Heart left ventricle (tissue), 16 donors: ENCODE measurements around the gene NPAS1. TPM values are rescaled to one million over a fixed set of nuclear protein-coding genes. Genes with fewer than 3 reads are reported as not detected.
A peak's percentile ranks its signal among the peaks of the same experiment; 100 is the strongest.

Experiments
- ATAC-seq, 4 donors: fragments of 200-7000 bp; cut with Tn5 transposase; one replicate each; pipeline ENCODE4 v1.9.1; 2020 to 2022; ENCODE audit warnings: moderate library complexity in 4 of 4, mild to moderate bottlenecking in 3 of 4, moderate number of reproducible peaks in 1 of 4
- DNase-seq, 5 donors: peaks; one replicate each; pipeline ENCODE4 v3.0.0-alpha.2; 2020
- H3K27ac ChIP-seq, 12 donors: fragments of 200-600 bp; sonication (generic) in 4 of 12; one replicate each; pipeline versions ENCODE4 v1.5.0 to v1.8.0; 2016 to 2022; ENCODE audit warnings: mild to moderate bottlenecking in 2 of 12
- H3K27me3 ChIP-seq, 9 donors: fragments of 200-600 bp; sonication (generic) in 2 of 9; one replicate each; pipeline versions ENCODE4 v1.5.1 to v1.8.0; 2016 to 2022; ENCODE audit warnings: mild to moderate bottlenecking in 3 of 9
- H3K36me3 ChIP-seq, 9 donors: fragments of 200-600 bp; sonication (generic) in 2 of 9; one replicate each; pipeline versions ENCODE4 v1.5.0 to v1.8.0; 2018 to 2022; ENCODE audit warnings: mild to moderate bottlenecking in 2 of 9
- H3K4me1 ChIP-seq, 12 donors: fragments of 200-600 bp; sonication (generic) in 4 of 12; one replicate each; pipeline versions ENCODE4 v1.5.0 to v1.8.0; 2016 to 2022; ENCODE audit warnings: mild to moderate bottlenecking in 3 of 12
- H3K4me3 ChIP-seq, 12 donors: fragments of 200-600 bp; sonication (generic) in 4 of 12; one replicate each; pipeline versions ENCODE4 v1.5.0 to v1.8.0; 2017 to 2022; ENCODE audit warnings: mild to moderate bottlenecking in 9 of 12, moderate library complexity in 4 of 12
- H3K9me3 ChIP-seq, 12 donors: fragments of 200-600 bp; sonication (generic) in 4 of 12; one replicate each; pipeline versions ENCODE4 v1.5.0 to v1.8.0; 2016 to 2022; ENCODE audit warnings: mild to moderate bottlenecking in 1 of 12
- POLR2A ChIP-seq, 2 donors: fragments of 450-650 bp; IDR thresholded peaks; one replicate each; pipeline ENCODE4 v1.6.1; 2017; ENCODE audit warnings: antibody characterized with exemption in 2 of 2, mild to moderate bottlenecking in 2 of 2, moderate library complexity in 2 of 2
- WGBS, 4 donors: extraction: QIAGEN DNeasy Blood & Tissue Kit in 2 of 4; methylation state at CpG; one replicate each; pipeline versions ENCODE4 v1.1.5 to v1.1.7; 2013 to 2018; 5-methylcytosine and 5-hydroxymethylcytosine counted together
- intact Hi-C, 10 donors: fragments of 100-400 bp; cut with DNase I; formaldehyde crosslinking; loops; one replicate each; pipeline versions ENCODE4 v1.11.1 to v1.14.2; 2022
- long read RNA-seq, 3 donors: library from polyadenylated mRNA; unstranded; transcript quantifications; one replicate each; pipeline ENCODE4 v2.0.0, GENCODE V29; 2020 to 2021
- polyA plus RNA-seq, 2 donors: library from polyadenylated mRNA; stranded (reverse); fragments of 200-250 nt; gene quantifications; one replicate each; pipeline ENCODE4 v1.2.3, GENCODE V29; 2013
- total RNA-seq, 9 donors: library from RNA; depleted of rRNA in 2 of 9; stranded (reverse); fragments of >200 nt in 2 of 9; fragmentation: NEBNext Ultra II Directional in 3 of 9; extraction: Animal tissue kit (Norgen Biotek cat#: 25700) in 3 of 9; gene quantifications; one replicate each; pipeline versions ENCODE4 v1.1.0 to v1.2.4, GENCODE V29; 2016 to 2023
- TF ChIP-seq, protein P1 (sequence below), 12 donors: fragments of 200-600 bp; sonication (generic) in 4 of 12; IDR thresholded peaks; one replicate each; pipeline versions ENCODE4 v1.5.0 to v1.8.0; 2018 to 2022; ENCODE audit warnings: antibody characterized with exemption in 12 of 12, mild to moderate bottlenecking in 5 of 12
- donor health status: ischemic (EF 13 %, LVEDD 7.1; RV severe dilation, severe dysfunction).
- donor health status: healthy with polysubstance abuse.
- donor health status: DM: no; HTN: yes; CAD: no.
- donor health status: DM: no; HTN: no; CAD: no.
- donor health status: ischemic (EF 25% LVEDD 6.9; RV normal size, moderate dysfunction).
- donor health status: ischemic (EF 25% LVEDD 5.7; RV mildly dilated, moderate dysfunction).
- donor health status: healthy.
- donor health status: DM: yes; HTN: yes; CAD: no.
- donor health status: ischemic (EF 35%, LVEDD 5.7; RV mildly dilated, moderate dysfunction).
- donor health status: nonischemic (EF 11% LVEDD 7.7; RV severe dilation, severe dysfunction).
- donor health status: DM: yes; HTN: yes; CAD: no.
- donor health status: PGD.
- donor health status: ischemic (EF 29% LVEDD 5.4; RV normal size, mild dysfunction).
- donor health status: nonischemic (EF 23%, LVEDD 6.1; RV moderate dilation, normal function).

NPAS1 gene, protein sequence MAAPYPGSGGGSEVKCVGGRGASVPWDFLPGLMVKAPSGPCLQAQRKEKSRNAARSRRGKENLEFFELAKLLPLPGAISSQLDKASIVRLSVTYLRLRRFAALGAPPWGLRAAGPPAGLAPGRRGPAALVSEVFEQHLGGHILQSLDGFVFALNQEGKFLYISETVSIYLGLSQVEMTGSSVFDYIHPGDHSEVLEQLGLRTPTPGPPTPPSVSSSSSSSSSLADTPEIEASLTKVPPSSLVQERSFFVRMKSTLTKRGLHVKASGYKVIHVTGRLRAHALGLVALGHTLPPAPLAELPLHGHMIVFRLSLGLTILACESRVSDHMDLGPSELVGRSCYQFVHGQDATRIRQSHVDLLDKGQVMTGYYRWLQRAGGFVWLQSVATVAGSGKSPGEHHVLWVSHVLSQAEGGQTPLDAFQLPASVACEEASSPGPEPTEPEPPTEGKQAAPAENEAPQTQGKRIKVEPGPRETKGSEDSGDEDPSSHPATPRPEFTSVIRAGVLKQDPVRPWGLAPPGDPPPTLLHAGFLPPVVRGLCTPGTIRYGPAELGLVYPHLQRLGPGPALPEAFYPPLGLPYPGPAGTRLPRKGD
- total RNA-seq: 1 to 10 TPM in 2 of 9 donors, under 1 TPM in 6, not detected in 1; 0.16 to 1.3 (median 0.53) TPM
- 1 to 10 TPM; 1.2 to 1.3 TPM for polyA plus RNA-seq
- long read RNA-seq, donor 1, partial matches to known transcripts: 0 of 2 reads
- long read RNA-seq, donor 1, other reads (novel, unspliced or antisense): 2 of 2 reads
- long read RNA-seq, donor 2: 0 reads
- long read RNA-seq, donor 3: 0 reads

DNA sequence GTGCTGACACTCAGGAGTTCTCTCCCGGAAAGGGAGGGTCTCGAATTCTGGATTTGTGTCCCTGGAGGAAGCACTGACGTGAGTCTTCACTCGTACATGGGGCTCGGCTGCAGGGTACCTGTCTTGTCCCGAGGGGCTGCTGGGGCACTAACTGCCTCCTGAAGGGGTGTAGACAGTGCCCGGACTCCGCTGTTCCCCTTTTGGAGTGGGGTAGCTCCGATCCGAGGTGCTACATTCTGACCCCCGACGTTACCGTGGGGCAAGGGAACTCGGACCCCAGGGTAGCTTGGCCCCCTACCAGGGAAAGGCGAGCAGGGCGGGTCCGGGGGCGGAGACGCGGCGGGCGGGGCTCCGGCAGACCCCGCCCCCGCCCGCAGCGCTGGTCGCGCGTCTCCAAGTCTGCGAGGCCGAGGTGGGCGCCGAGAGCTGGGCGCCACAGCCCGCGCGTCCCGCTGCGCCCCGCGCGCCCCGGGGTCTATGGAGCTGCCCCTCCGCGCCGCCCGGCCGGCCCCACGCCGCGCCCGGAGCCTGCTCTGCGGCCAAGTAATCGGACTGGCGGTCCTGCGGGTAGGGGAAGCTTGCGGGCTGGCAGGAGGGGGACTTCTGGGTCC lies at the start of gene NPAS1:
TSS of gene NPAS1 (plus strand) at position 407 of the 611 bp plus-strand sequence. CDS start 1,211 bp downstream, outside the sequence.
- Histone ChIP-seq H3K27ac (no peak within 1 kb of the TSS), H3K9me3 (no peaks in the 10 kb centered on the region), H3K27me3 (peaks cover 31 to 62% (median 47%) of the 10 kb centered on the region in 9 donors), H3K36me3 (no peaks in the 10 kb centered on the region), H3K4me1 (peaks cover 3 to 39% (median 16%) of the 10 kb centered on the region in 12 donors), H3K4me3 (peak within 1 kb of the TSS in 11 of 12 donors; percentile 7 to 50 (median 40))
- intact Hi-C loops: no loop called here
- WGBS, 4 donors: 2 to 13% (median 4%) methylated on average over 5 to 58 of the region's 58 CpGs
- no peak for TF ChIP-seq POLR2A (IDR thresholded peaks at IDR 0.05)
- TF ChIP-seq, protein P1, sequence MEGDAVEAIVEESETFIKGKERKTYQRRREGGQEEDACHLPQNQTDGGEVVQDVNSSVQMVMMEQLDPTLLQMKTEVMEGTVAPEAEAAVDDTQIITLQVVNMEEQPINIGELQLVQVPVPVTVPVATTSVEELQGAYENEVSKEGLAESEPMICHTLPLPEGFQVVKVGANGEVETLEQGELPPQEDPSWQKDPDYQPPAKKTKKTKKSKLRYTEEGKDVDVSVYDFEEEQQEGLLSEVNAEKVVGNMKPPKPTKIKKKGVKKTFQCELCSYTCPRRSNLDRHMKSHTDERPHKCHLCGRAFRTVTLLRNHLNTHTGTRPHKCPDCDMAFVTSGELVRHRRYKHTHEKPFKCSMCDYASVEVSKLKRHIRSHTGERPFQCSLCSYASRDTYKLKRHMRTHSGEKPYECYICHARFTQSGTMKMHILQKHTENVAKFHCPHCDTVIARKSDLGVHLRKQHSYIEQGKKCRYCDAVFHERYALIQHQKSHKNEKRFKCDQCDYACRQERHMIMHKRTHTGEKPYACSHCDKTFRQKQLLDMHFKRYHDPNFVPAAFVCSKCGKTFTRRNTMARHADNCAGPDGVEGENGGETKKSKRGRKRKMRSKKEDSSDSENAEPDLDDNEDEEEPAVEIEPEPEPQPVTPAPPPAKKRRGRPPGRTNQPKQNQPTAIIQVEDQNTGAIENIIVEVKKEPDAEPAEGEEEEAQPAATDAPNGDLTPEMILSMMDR (IDR thresholded peaks at IDR 0.05): no peak
- DNase-seq (no peak), ATAC-seq (peak in 2 of 4 donors; percentile 11 to 31)

DNA sequence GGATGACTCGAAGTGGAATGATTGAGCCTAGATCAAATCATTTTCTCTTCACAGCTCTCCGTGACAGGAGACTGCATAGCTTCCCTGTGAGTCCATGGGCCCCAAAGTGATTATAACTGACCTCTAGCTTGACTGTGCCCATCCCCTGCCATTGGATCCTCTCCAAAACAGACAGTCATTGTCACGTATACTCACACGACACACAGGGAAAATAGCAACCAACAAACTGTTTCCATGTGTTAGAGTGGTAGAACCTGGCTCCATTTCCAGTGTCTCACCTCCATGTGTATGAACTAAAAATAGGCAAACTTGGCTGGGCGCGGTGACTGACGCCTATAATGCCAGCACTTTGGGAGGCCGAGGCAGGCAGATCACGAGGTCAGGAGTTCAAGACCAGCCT lies 48.8 kb upstream of the NPAS1 start:
- intact Hi-C loops: loop anchor here in 1 of 10 donors (10.0 kb wide), 1 partner anchor 46 kb away; no protein-coding TSS in a partner anchor
- H3K27me3 ChIP-seq: no peaks in the 10 kb centered on the region
- no peaks in the 10 kb centered on the region for H3K9me3 ChIP-seq
- peaks cover 0 to 7% (median 0%) of the 10 kb centered on the region in 9 donors for H3K36me3 ChIP-seq
- no peak overlapping the region for H3K4me3 ChIP-seq
- H3K27ac ChIP-seq: peak overlapping the region; percentile 58 to 94 (median 82)
- TF ChIP-seq, protein P1 (IDR thresholded peaks at IDR 0.05): no peak
- peak in 1 of 2 donors; percentile 39 for TF ChIP-seq POLR2A (IDR thresholded peaks at IDR 0.05)
- WGBS, 4 donors: 41 to 48% (median 46%) methylated on average over 9 of the region's 9 CpGs
- ATAC-seq (peak; percentile 78 to 84 (median 80)), DNase-seq (peak in 4 of 5 donors; percentile 74 to 86 (median 82))
- peaks cover 4 to 81% (median 55%) of the 10 kb centered on the region in 12 donors for H3K4me1 ChIP-seq

DNA sequence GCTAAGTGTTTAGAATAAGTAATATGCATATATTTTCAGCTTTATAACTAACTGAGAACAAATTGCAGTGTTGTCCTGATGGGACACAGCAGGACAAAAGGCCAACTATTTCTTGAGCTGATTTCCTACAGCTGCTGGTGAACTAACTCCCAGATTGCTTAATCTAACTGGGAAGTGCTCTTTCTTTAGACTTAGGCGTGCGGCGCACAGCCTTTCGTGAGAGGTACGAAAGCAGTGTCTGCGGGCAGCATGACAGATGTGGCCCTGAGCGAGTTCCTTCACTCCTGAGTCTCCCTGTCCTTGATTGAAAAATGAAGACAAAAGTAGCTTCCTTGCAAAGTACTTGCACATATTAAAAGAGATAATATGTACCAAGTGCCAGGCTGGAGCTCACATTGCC lies 47.3 kb upstream of the NPAS1 start:
- Histone ChIP-seq H3K4me1 (peaks cover 13 to 90% (median 63%) of the 10 kb centered on the region in 12 donors), H3K36me3 (peaks cover 0 to 7% (median 0%) of the 10 kb centered on the region in 9 donors), H3K27ac (peak overlapping the region; percentile 29 to 91 (median 77)), H3K4me3 (no peak overlapping the region), H3K27me3 (no peaks in the 10 kb centered on the region), H3K9me3 (no peaks in the 10 kb centered on the region)
- intact Hi-C loops: loop anchor here in 1 of 10 donors (10.0 kb wide), 1 partner anchor 48 kb away; no protein-coding TSS in a partner anchor
- ATAC-seq: peak in 1 of 4 donors; percentile 4
- peak in 1 of 5 donors; percentile 67 for DNase-seq
- TF ChIP-seq POLR2A (IDR thresholded peaks at IDR 0.05): no peak
- TF ChIP-seq, protein P1 (IDR thresholded peaks at IDR 0.05): no peak
- WGBS, 4 donors: 47 to 71% (median 64%) methylated on average over 7 of the region's 7 CpGs
